HEK293 (cell line): ENCODE results near the gene PLAGL2.

Experiments used
- CTCF ChIA-PET: fragments of 350-600 bp; formaldehyde crosslinking; extraction: SDS; loops from one replicate; lab custom pipeline; 2021; ENCODE audit warnings: antibody characterized with exemption; lab: Yijun Ruan, JAX
- POLR2A ChIA-PET: fragments of 300-600 bp; formaldehyde crosslinking; extraction: SDS; loops from one replicate; lab custom pipeline; 2020; ENCODE audit warnings: antibody characterized with exemption, inconsistent platforms; lab: Yijun Ruan, JAX
- H3K27ac ChIP-seq: fragments of 200-500 bp; sonication (Bioruptor generic); 2 replicates; pipeline ENCODE4 v1.5.1; 2014; ENCODE audit warnings: low read depth, low read length, control low read depth, inconsistent platforms; ENCODE audit errors: extremely low read depth
- H3K36me3 ChIP-seq, 2 experiments: fragments of 200-500 bp in 1 of 2; sonication (Bioruptor generic) in 1 of 2; 1 replicate in 1 of 2; 2 replicates in 1 of 2; pipeline ENCODE4 v1.5.1; 2014 to 2017; ENCODE audit warnings: inconsistent platforms in 2 of 2, low read length in 2 of 2; ENCODE audit not compliant: control insufficient read depth in 2 of 2, insufficient read depth in 1 of 2
- H3K4me1 ChIP-seq: fragments of 200-500 bp; sonication (Bioruptor generic); 2 replicates; pipeline ENCODE4 v1.5.1; 2014; ENCODE audit warnings: mild to moderate bottlenecking, low read length, inconsistent platforms; ENCODE audit not compliant: control insufficient read depth, insufficient read depth
- H3K4me3 ChIP-seq: 2 replicates; pipeline ENCODE4 v1.5.1; 2011; ENCODE audit warnings: low read depth, mild to moderate bottlenecking, control low read depth, low read length, moderate library complexity
- H3K9me3 ChIP-seq: fragments of 200-500 bp; sonication (Bioruptor generic); 2 replicates; pipeline ENCODE4 v1.5.1; 2014; ENCODE audit warnings: low read depth, low read length, inconsistent platforms; ENCODE audit not compliant: control insufficient read depth, insufficient read depth
- CTCF ChIP-seq: fragments of 450-650 bp; formaldehyde crosslinking; IDR thresholded peaks from 2 replicates; pipeline ENCODE4 v1.5.1; 2016; ENCODE audit warnings: missing biosample characterization, missing genetic modification characterization
- HOXD13 ChIP-seq: sonication (generic); formaldehyde crosslinking; IDR thresholded peaks from 2 replicates; pipeline ENCODE4 v1.8.0; 2022; ENCODE audit warnings: missing genetic modification reagents, borderline replicate concordance
- MEIS1 ChIP-seq: sonication (generic); formaldehyde crosslinking; IDR thresholded peaks from 2 replicates; pipeline ENCODE4 v1.8.1; 2022; ENCODE audit warnings: missing genetic modification reagents, mild to moderate bottlenecking, borderline replicate concordance
- PRDM1 ChIP-seq: fragments of 450-650 bp; formaldehyde crosslinking; IDR thresholded peaks from 2 replicates; pipeline ENCODE4; 2016; ENCODE audit warnings: missing biosample characterization, missing genetic modification characterization
- PRDM4 ChIP-seq: fragments of 450-650 bp; formaldehyde crosslinking; IDR thresholded peaks from 2 replicates; pipeline ENCODE4 v1.5.1; 2017; ENCODE audit warnings: missing biosample characterization, missing genetic modification characterization
- ZBTB1 ChIP-seq: fragments of 450-650 bp; formaldehyde crosslinking; IDR thresholded peaks from 2 replicates; pipeline ENCODE4 v1.5.1; 2016; ENCODE audit warnings: missing biosample characterization, missing genetic modification characterization
- ZNF10 ChIP-seq: fragments of 450-650 bp; formaldehyde crosslinking; IDR thresholded peaks from 2 replicates; pipeline ENCODE4 v1.5.1; 2017; ENCODE audit warnings: missing biosample characterization, missing genetic modification characterization
- ZNF175 ChIP-seq: fragments of 450-650 bp; formaldehyde crosslinking; IDR thresholded peaks from 2 replicates; pipeline ENCODE4 v1.5.1; 2016; ENCODE audit warnings: missing biosample characterization, missing genetic modification characterization
- ZNF2 ChIP-seq: fragments of 450-650 bp; formaldehyde crosslinking; IDR thresholded peaks from 2 replicates; pipeline ENCODE4 v1.5.1; 2016; ENCODE audit warnings: missing biosample characterization, missing genetic modification characterization
- ZNF426 ChIP-seq: fragments of 450-650 bp; formaldehyde crosslinking; IDR thresholded peaks from 2 replicates; pipeline ENCODE4 v1.5.1; 2017; ENCODE audit warnings: missing biosample characterization, missing genetic modification characterization, mild to moderate bottlenecking, inconsistent platforms, moderate library complexity
- ZNF529 ChIP-seq: fragments of 450-650 bp; formaldehyde crosslinking; IDR thresholded peaks from 2 replicates; pipeline ENCODE4 v1.5.1; 2017; ENCODE audit warnings: missing genetic modification characterization, missing biosample characterization; ENCODE audit not compliant: insufficient replicate concordance
- ZNF621 ChIP-seq: fragments of 450-650 bp; formaldehyde crosslinking; IDR thresholded peaks from 2 replicates; pipeline ENCODE4 v1.5.1; 2017; ENCODE audit warnings: missing biosample characterization, missing genetic modification characterization
- ZNF664 ChIP-seq: fragments of 450-650 bp; formaldehyde crosslinking; IDR thresholded peaks from 2 replicates; pipeline ENCODE4 v1.5.1; 2016; ENCODE audit warnings: missing biosample characterization, missing genetic modification characterization
- ZNF777 ChIP-seq: fragments of 450-650 bp; formaldehyde crosslinking; IDR thresholded peaks from 2 replicates; pipeline ENCODE4 v1.5.1; 2017; ENCODE audit warnings: missing biosample characterization, missing genetic modification characterization, borderline replicate concordance
- ZNF837 ChIP-seq: fragments of 450-650 bp; formaldehyde crosslinking; IDR thresholded peaks from 2 replicates; pipeline ENCODE4 v1.5.1; 2016; ENCODE audit warnings: missing biosample characterization, missing genetic modification characterization
- ZSCAN16 ChIP-seq: fragments of 450-650 bp; formaldehyde crosslinking; IDR thresholded peaks from 2 replicates; pipeline ENCODE4 v1.5.1; 2016; ENCODE audit warnings: missing biosample characterization, missing genetic modification characterization
- ZSCAN18 ChIP-seq: fragments of 450-650 bp; formaldehyde crosslinking; IDR thresholded peaks from 2 replicates; pipeline ENCODE4 v1.5.1; 2016; ENCODE audit warnings: missing biosample characterization, missing genetic modification characterization
- TF ChIP-seq, protein P1 (sequence below): fragments of 450-650 bp; formaldehyde crosslinking; IDR thresholded peaks from 2 replicates; pipeline ENCODE4 v1.5.1; 2017; ENCODE audit warnings: missing biosample characterization, missing genetic modification characterization
- TF ChIP-seq, protein P2 (sequence below): fragments of 450-650 bp; formaldehyde crosslinking; IDR thresholded peaks from 2 replicates; pipeline ENCODE4 v1.5.1; 2016; ENCODE audit warnings: missing biosample characterization, missing genetic modification characterization
- TF ChIP-seq, protein P3 (sequence below): fragments of 450-650 bp; formaldehyde crosslinking; IDR thresholded peaks from 2 replicates; pipeline ENCODE4 v1.5.1; 2016; ENCODE audit warnings: missing biosample characterization, missing genetic modification characterization

PLAGL2 gene

GRCh38 chr20:32159766-32160221 lies 47.7 kb downstream of the PLAGL2 start:
- CTCF ChIA-PET = interaction anchor here (0.6 kb wide), 1 partner anchor 25 kb away, joined by 5 read pairs; no protein-coding TSS in a partner anchor
- POLR2A ChIA-PET = no interaction called here
- Histone ChIP-seq H3K27ac (no peak overlapping the region), H3K9me3 (no peaks in the 10 kb centered on the region), H3K4me1 (no peaks in the 10 kb centered on the region), H3K4me3 (no peak overlapping the region), H3K36me3 (peaks cover 11 to 75% of the 10 kb centered on the region in 2 experiments; a peak in 2 of 3 replicates)
- no peak for TF ChIP-seq PRDM4 (tag by site-specific recombination)
- no peak for TF ChIP-seq ZNF175
- TF ChIP-seq ZSCAN18 (tag by site-specific recombination) = no peak
- no peak for TF ChIP-seq ZNF10
- TF ChIP-seq ZNF837 (tag by site-specific recombination) = no peak
- TF ChIP-seq, protein P1, sequence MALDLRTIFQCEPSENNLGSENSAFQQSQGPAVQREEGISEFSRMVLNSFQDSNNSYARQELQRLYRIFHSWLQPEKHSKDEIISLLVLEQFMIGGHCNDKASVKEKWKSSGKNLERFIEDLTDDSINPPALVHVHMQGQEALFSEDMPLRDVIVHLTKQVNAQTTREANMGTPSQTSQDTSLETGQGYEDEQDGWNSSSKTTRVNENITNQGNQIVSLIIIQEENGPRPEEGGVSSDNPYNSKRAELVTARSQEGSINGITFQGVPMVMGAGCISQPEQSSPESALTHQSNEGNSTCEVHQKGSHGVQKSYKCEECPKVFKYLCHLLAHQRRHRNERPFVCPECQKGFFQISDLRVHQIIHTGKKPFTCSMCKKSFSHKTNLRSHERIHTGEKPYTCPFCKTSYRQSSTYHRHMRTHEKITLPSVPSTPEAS = no peak
- no peak for TF ChIP-seq ZNF2
- TF ChIP-seq, protein P2, sequence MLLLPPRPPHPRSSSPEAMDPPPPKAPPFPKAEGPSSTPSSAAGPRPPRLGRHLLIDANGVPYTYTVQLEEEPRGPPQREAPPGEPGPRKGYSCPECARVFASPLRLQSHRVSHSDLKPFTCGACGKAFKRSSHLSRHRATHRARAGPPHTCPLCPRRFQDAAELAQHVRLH = no peak
- no peak for TF ChIP-seq HOXD13 (CRISPR knock-in tag)
- TF ChIP-seq, protein P3, sequence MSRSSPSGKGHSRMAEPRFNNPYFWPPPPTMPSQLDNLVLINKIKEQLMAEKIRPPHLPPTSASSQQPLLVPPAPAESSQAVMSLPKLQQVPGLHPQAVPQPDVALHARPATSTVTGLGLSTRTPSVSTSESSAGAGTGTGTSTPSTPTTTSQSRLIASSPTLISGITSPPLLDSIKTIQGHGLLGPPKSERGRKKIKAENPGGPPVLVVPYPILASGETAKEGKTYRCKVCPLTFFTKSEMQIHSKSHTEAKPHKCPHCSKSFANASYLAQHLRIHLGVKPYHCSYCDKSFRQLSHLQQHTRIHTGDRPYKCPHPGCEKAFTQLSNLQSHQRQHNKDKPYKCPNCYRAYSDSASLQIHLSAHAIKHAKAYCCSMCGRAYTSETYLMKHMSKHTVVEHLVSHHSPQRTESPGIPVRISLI (tag by site-specific recombination) = no peak
- no peak for TF ChIP-seq ZBTB1
- no peak for TF ChIP-seq PRDM1 (tag by site-specific recombination)
- no peak for TF ChIP-seq CTCF (tag by site-specific recombination)
- no peak for TF ChIP-seq ZSCAN16 (tag by site-specific recombination)

- Histone ChIP-seq H3K4me1 (no peaks in the 10 kb centered on the region), H3K4me3 (no peak overlapping the region), H3K27ac (no peak overlapping the region), H3K36me3 (peaks cover 8 to 72% of the 10 kb centered on the region in 2 experiments; a peak in 2 of 3 replicates), H3K9me3 (no peaks in the 10 kb centered on the region)
- ChIA-PET POLR2A (no interaction called here), CTCF (interaction anchor here (0.6 kb wide), 1 partner anchor 24 kb away, joined by 5 read pairs; no protein-coding TSS in a partner anchor)
- TF ChIP-seq ZNF621 (tag by site-specific recombination) = no peak
- TF ChIP-seq ZNF777 (tag by site-specific recombination) = no peak
- TF ChIP-seq ZNF529 (tag by site-specific recombination) = no peak
- TF ChIP-seq ZNF426 (tag by site-specific recombination) = no peak
- TF ChIP-seq ZBTB1 = no peak
- peak; percentile 80 for TF ChIP-seq ZNF664 (tag by site-specific recombination)
- no peak for TF ChIP-seq MEIS1
These were observed 48.4 kb downstream of the PLAGL2 start for GRCh38 chr20:32158943-32159660.
